Left forelimb (tissue), 1 donor: ENCODE results near the gene USF3.

Source experiments
- DNase-seq: peaks from one replicate; pipeline ENCODE4 v3.0.0-alpha.2; 2018; ENCODE audit warnings: low spot score

The USF3 gene

GRCh38 chr3:113698213-113698742 lies 1.8 kb upstream of the USF3 start:
- DNase-seq = no peak

- no peak for DNase-seq
Observed at GRCh38 chr3:113697500-113698090, 1.2 kb upstream of the USF3 start.

GRCh38 chr3:113696658-113697499 lies 437 bp upstream of the USF3 start:
- DNase-seq = peak; percentile 99

GRCh38 chr3:113695431-113695785 lies 1.0 kb downstream of the USF3 start:
- DNase-seq = no peak

- no peak for DNase-seq
Observed at GRCh38 chr3:113690482-113690881, 6.0 kb downstream of the USF3 start.

GRCh38 chr3:113685956-113686721 lies 10.3 kb downstream of the USF3 start:
- DNase-seq = no peak

- no peak for DNase-seq
Observed at GRCh38 chr3:113685124-113685523, 11.3 kb downstream of the USF3 start.

- no peak for DNase-seq
Observed at GRCh38 chr3:113684271-113684819, 12.1 kb downstream of the USF3 start.

- no peak for DNase-seq
Observed at GRCh38 chr3:113678773-113679172, 17.7 kb downstream of the USF3 start.

GRCh38 chr3:113677737-113678136 lies 18.7 kb downstream of the USF3 start:
- no peak for DNase-seq

- no peak for DNase-seq
Observed at GRCh38 chr3:113676261-113676660, 20.2 kb downstream of the USF3 start.

GRCh38 chr3:113673593-113673992 lies 22.8 kb downstream of the USF3 start:
- no peak for DNase-seq

GRCh38 chr3:113668015-113668414 lies 28.4 kb downstream of the USF3 start:
- DNase-seq = no peak

GRCh38 chr3:113664523-113665094 lies 31.8 kb downstream of the USF3 start:
- DNase-seq = no peak

- DNase-seq = no peak
Observed at GRCh38 chr3:113663761-113664160, 32.7 kb downstream of the USF3 start.

GRCh38 chr3:113663324-113663750 lies 33.1 kb downstream of the USF3 start:
- DNase-seq = no peak

- DNase-seq = no peak
Observed at GRCh38 chr3:113662824-113663223, 33.6 kb downstream of the USF3 start.

GRCh38 chr3:113660896-113661295 lies 35.5 kb downstream of the USF3 start:
- no peak for DNase-seq

- DNase-seq = no peak
Observed at GRCh38 chr3:113660458-113660857, 36.0 kb downstream of the USF3 start.

- DNase-seq = no peak
Observed at GRCh38 chr3:113659996-113660395, 36.4 kb downstream of the USF3 start.

GRCh38 chr3:113659101-113659541 lies 37.3 kb downstream of the USF3 start:
- DNase-seq = no peak

- no peak for DNase-seq
Observed at GRCh38 chr3:113658107-113658506, 38.3 kb downstream of the USF3 start.
